Endothelial cell of umbilical vein (primary cell): ENCODE data around the gene CLEC14A. TPM values are rescaled to one million over a fixed set of nuclear protein-coding genes. Genes with fewer than 3 reads are reported as not detected.

Experiments
- BruUV-seq: library from RNA; stranded (reverse); fragments of 400-500 nt; replicated peaks from 2 replicates; lab custom pipeline; 2021; lab: Mats Ljungman, UMichigan
- CTCF ChIA-PET: fragments of 300-600, 350-600 bp; sonication (Branson Sonifier 250); formaldehyde crosslinking; loops from one replicate; lab custom pipeline; 2021; ENCODE audit warnings: antibody characterized with exemption, inconsistent platforms; lab: Charles Lee
- POLR2A ChIA-PET: fragments of 300-600, 350-600 bp; sonication (Branson Sonifier 250); formaldehyde crosslinking; loops from one replicate; lab custom pipeline; 2021; ENCODE audit warnings: antibody characterized with exemption, inconsistent platforms; lab: Charles Lee
- DNase-seq: peaks from one replicate; pipeline ENCODE4 v3.0.0-alpha.2; 2011; ENCODE audit warnings: low read depth, low spot score
- FAIRE-seq: peaks from 2 replicates; lab custom pipeline; 2011; peaks lifted over from hg19 to GRCh38; lab: Jason Lieb, UNC
- H2AFZ ChIP-seq: 2 replicates; pipeline ENCODE4 v1.6.0; 2012; ENCODE audit warnings: low read depth, low read length, control low read depth, inconsistent platforms
- H3K27ac ChIP-seq: 2 replicates; pipeline ENCODE4 v1.5.1; 2011; ENCODE audit warnings: low read depth, mild to moderate bottlenecking, control low read depth, low read length, moderate library complexity; ENCODE audit not compliant: insufficient read depth
- H3K27me3 ChIP-seq, 2 experiments: 2 replicates each; pipeline versions ENCODE4 v1.6.0 to v1.6.1; 2011; ENCODE audit warnings: low read length in 2 of 2, mixed read lengths in 1 of 2; ENCODE audit not compliant: control insufficient read depth in 2 of 2, insufficient read depth in 2 of 2
- H3K36me3 ChIP-seq, 2 experiments: 2 replicates in 1 of 2; 3 replicates in 1 of 2; pipeline ENCODE4 v1.5.1; 2011; ENCODE audit warnings: low read length in 2 of 2, mild to moderate bottlenecking in 1 of 2, moderate library complexity in 1 of 2; ENCODE audit not compliant: control insufficient read depth in 2 of 2, insufficient read depth in 2 of 2; ENCODE audit errors: extremely low read depth in 1 of 2
- H3K4me1 ChIP-seq: 3 replicates; pipeline ENCODE4 v1.5.1; 2011; ENCODE audit warnings: mild to moderate bottlenecking, low read length; ENCODE audit not compliant: control insufficient read depth, insufficient read depth; ENCODE audit errors: extremely low read depth
- H3K4me2 ChIP-seq: 2 replicates; pipeline ENCODE4 v1.6.1; 2011; ENCODE audit warnings: low read length, control low read depth, mixed read lengths; ENCODE audit not compliant: insufficient read depth
- H3K4me3 ChIP-seq, 3 experiments: fragments of 200-600 bp in 1 of 3; sonication (generic), shearing (Covaris generic) in 1 of 3; replicated peaks in 1 of 3; 2 replicates each; pipeline ENCODE4 v1.5.1; 2011 to 2016; ENCODE audit warnings: control low read depth in 3 of 3, low read length in 3 of 3, mild to moderate bottlenecking in 2 of 3, inconsistent platforms in 1 of 3, low read depth in 1 of 3, moderate library complexity in 1 of 3; ENCODE audit not compliant: insufficient read depth in 1 of 3
- H3K79me2 ChIP-seq: 2 replicates; pipeline ENCODE4 v1.6.0; 2012; ENCODE audit warnings: low read length, inconsistent platforms; ENCODE audit not compliant: control insufficient read depth, insufficient read depth
- H3K9ac ChIP-seq: replicated peaks from 2 replicates; pipeline ENCODE3; 2011; ENCODE audit warnings: low read length, control low read depth; ENCODE audit not compliant: insufficient read depth; ENCODE audit errors: extremely low read depth
- H3K9me1 ChIP-seq: replicated peaks from 3 replicates; pipeline ENCODE4 v1.6.0; 2011; ENCODE audit warnings: mild to moderate bottlenecking, low read length; ENCODE audit not compliant: control insufficient read depth, insufficient read depth; ENCODE audit errors: extremely low read depth
- H3K9me3 ChIP-seq: replicated peaks from 2 replicates; pipeline ENCODE4 v1.5.1; 2012; ENCODE audit warnings: low read length, inconsistent platforms; ENCODE audit not compliant: control insufficient read depth, insufficient read depth
- H4K20me1 ChIP-seq: replicated peaks from 2 replicates; pipeline ENCODE3; 2011; ENCODE audit warnings: mild to moderate bottlenecking, low read length; ENCODE audit not compliant: control insufficient read depth, insufficient read depth; ENCODE audit errors: extremely low read depth
- EZH2 ChIP-seq: IDR thresholded peaks from 2 replicates; pipeline ENCODE4 v1.6.1; 2012; ENCODE audit warnings: borderline replicate concordance, low read depth, mild to moderate bottlenecking, moderate library complexity, low read length, inconsistent platforms; ENCODE audit not compliant: severe bottlenecking
- FOS ChIP-seq: IDR thresholded peaks from 2 replicates; pipeline ENCODE4 v1.6.1; 2011; ENCODE audit warnings: mild to moderate bottlenecking, low read length, moderate library complexity, borderline replicate concordance; ENCODE audit not compliant: insufficient read depth
- GATA2 ChIP-seq: IDR thresholded peaks from 2 replicates; pipeline ENCODE4 v1.7.0; 2011; ENCODE audit warnings: low read depth, mild to moderate bottlenecking, moderate library complexity, mixed read lengths, low read length; ENCODE audit not compliant: insufficient read length, insufficient read depth
- JUN ChIP-seq: IDR thresholded peaks from 2 replicates; pipeline ENCODE4 v1.6.1; 2011; ENCODE audit warnings: borderline replicate concordance, low read depth; ENCODE audit not compliant: insufficient read length, insufficient read depth
- MYC ChIP-seq: IDR thresholded peaks from one replicate; pipeline ENCODE4 v1.6.1; 2011; ENCODE audit warnings: mild to moderate bottlenecking, low read depth, low read length
- POLR2A ChIP-seq: IDR thresholded peaks from 2 replicates; pipeline ENCODE4 v1.6.1; 2012; ENCODE audit warnings: low read depth, mild to moderate bottlenecking, control low read depth, low read length
- POLR2AphosphoS5 ChIP-seq: IDR thresholded peaks from 2 replicates; pipeline ENCODE4 v1.6.1; 2012; ENCODE audit warnings: low read depth, mild to moderate bottlenecking, control low read depth, low read length, moderate library complexity; ENCODE audit not compliant: insufficient read depth
- dilution Hi-C: fragments of 300-500 bp; cut with MboI; formaldehyde crosslinking; loops from one replicate; pipeline ENCODE4 v1.15.0; 2019; ENCODE audit warnings: low sequenced_read_pairs; ENCODE audit not compliant: extremely low pct_ligation_motif_present
- intact Hi-C: fragments of 100-400 bp; cut with micrococcal nuclease; formaldehyde crosslinking; loops from one replicate; pipeline ENCODE4 v1.10.0; 2022
- polyA plus RNA-seq, 4 experiments: library from polyadenylated mRNA; depleted of rRNA in 3 of 4; stranded (reverse) in 3 of 4; unstranded in 1 of 4; fragments of >200 nt; gene quantifications; 2 replicates each; pipeline versions ENCODE4 v1.2.1 to v1.2.3, GENCODE V29; 2011 to 2012; ENCODE audit warnings: missing spikeins in 1 of 4
- total RNA-seq: library from RNA; stranded (reverse); gene quantifications from 2 replicates; pipeline ENCODE4 v1.2.3, GENCODE V29; 2021
- TF ChIP-seq, protein P1 (sequence below): IDR thresholded peaks from 2 replicates; pipeline ENCODE4 v1.6.1; 2011; ENCODE audit not compliant: insufficient read depth, insufficient read length
- TF ChIP-seq, protein P2 (sequence below), 2 donors: IDR thresholded peaks; 1 replicate in 1 of 2; 2 replicates in 1 of 2; pipeline ENCODE4 v1.5.1; 2011; ENCODE audit warnings: low read length in 2 of 2, mild to moderate bottlenecking in 2 of 2, moderate library complexity in 2 of 2, control low read depth in 1 of 2, inconsistent platforms in 1 of 2, low read depth in 1 of 2; ENCODE audit not compliant: insufficient read depth in 1 of 2; ENCODE audit errors: extremely low read depth in 1 of 2

CLEC14A gene
- total and polyA plus RNA-seq, 2 donors (not counting 3 experiments of a cell fraction or from before 2014, with no cell fraction given), result 396 to 562 TPM

DNA sequence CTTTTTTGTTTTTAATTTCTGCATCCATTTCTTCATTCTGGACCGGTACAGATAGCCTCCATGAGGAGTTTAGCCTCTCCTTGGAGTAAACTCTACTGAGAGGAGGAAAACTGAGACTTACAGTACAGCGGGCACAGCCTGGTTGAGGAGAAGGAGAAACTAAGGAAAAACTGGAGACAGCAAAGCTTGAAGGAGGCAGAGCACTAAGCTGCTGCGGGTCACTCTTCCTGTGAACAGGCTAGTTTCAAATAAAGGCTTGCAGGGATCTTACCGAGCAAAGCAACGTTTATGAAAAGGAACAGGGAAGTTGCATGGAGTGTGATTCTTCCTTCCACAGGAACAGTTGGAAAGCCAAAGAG, 48.5 kb downstream of the CLEC14A start:
- Histone ChIP-seq H3K4me2 (peak overlapping the region; percentile 95), H2AFZ (peak overlapping the region; percentile 81), H3K4me1 (peaks cover 36% of the 10 kb centered on the region), H3K9ac (no peak overlapping the region), H3K79me2 (no peaks in the 10 kb centered on the region), H3K9me1 (no peaks in the 10 kb centered on the region), H3K9me3 (no peaks in the 10 kb centered on the region), H3K36me3 (no peaks in the 10 kb centered on the region), H3K27ac (no peak overlapping the region), H4K20me1 (no peaks in the 10 kb centered on the region), H3K27me3 (no peaks in the 10 kb centered on the region), H3K4me3 (peak overlapping the region in 2 of 3 experiments; percentile 44 to 58)
- intact Hi-C loops (loop anchor here (5.0 kb wide), 2 partner anchors 195 to 810 kb away; no protein-coding TSS in a partner anchor), dilution Hi-C loops (no loop called here)
- no TSS peak for BruUV-seq
- FAIRE-seq (peak; percentile 78), DNase-seq (peak; percentile 46)
- ChIA-PET CTCF (interaction anchor here (0.7 to 2.2 kb wide), 8 partner anchors 10 to 808 kb away, joined by 3 to 11 read pairs (median 7); partner anchors contain the start of gene CLEC14A), POLR2A (no interaction called here)
- TF ChIP-seq, protein P1, sequence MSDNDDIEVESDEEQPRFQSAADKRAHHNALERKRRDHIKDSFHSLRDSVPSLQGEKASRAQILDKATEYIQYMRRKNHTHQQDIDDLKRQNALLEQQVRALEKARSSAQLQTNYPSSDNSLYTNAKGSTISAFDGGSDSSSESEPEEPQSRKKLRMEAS, result no peak
- no peak for TF ChIP-seq GATA2
- TF ChIP-seq JUN, result no peak
- no peak for TF ChIP-seq FOS
- no peak for TF ChIP-seq POLR2AphosphoS5
- TF ChIP-seq MYC, result no peak
- TF ChIP-seq, protein P2, sequence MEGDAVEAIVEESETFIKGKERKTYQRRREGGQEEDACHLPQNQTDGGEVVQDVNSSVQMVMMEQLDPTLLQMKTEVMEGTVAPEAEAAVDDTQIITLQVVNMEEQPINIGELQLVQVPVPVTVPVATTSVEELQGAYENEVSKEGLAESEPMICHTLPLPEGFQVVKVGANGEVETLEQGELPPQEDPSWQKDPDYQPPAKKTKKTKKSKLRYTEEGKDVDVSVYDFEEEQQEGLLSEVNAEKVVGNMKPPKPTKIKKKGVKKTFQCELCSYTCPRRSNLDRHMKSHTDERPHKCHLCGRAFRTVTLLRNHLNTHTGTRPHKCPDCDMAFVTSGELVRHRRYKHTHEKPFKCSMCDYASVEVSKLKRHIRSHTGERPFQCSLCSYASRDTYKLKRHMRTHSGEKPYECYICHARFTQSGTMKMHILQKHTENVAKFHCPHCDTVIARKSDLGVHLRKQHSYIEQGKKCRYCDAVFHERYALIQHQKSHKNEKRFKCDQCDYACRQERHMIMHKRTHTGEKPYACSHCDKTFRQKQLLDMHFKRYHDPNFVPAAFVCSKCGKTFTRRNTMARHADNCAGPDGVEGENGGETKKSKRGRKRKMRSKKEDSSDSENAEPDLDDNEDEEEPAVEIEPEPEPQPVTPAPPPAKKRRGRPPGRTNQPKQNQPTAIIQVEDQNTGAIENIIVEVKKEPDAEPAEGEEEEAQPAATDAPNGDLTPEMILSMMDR (IDR thresholded peaks at IDR 0.05; ENCODE audit: extremely low read depth in 1 of 2, insufficient read depth in 1 of 2, low read depth in 1 of 2, low read length in 2 of 2), result no peak
- no peak for TF ChIP-seq POLR2A
- no peak for TF ChIP-seq EZH2
